Measurements from ENCODE around the gene CANT1.
A peak's percentile ranks its signal among the peaks of the same experiment; 100 is the strongest.
"Not testable (repeated sequence)": the region's sequence is repeated elsewhere in the genome, so short reads cannot be mapped to it uniquely, and the experiment has no call there.

The CANT1 gene

GRCh38 chr17:79027925-79028491, 18.4 kb upstream of the CANT1 start:
- H3K4me3 ChIP-seq: no peak overlapping the region
- no peak overlapping the region for H3K27ac ChIP-seq
- H3K9ac ChIP-seq: 0 out of 2 replicates have a peak overlapping the region, but pooled peaks have one; percentile 50
- no peaks in the 10 kb centered on the region for H3K9me3 ChIP-seq
- H3K36me3 ChIP-seq: no peaks in the 10 kb centered on the region
- peaks cover 32% of the 10 kb centered on the region for H3K27me3 ChIP-seq
- TF ChIP-seq Cebpa-rat (IDR thresholded peaks at IDR 0.05): no peak
- peaks cover 71% of the 10 kb centered on the region for H3K4me1 ChIP-seq
- H4K20me1 ChIP-seq: no peaks in the 10 kb centered on the region
- peak overlapping the region; percentile 80 for H3K4me2 ChIP-seq

DNA sequence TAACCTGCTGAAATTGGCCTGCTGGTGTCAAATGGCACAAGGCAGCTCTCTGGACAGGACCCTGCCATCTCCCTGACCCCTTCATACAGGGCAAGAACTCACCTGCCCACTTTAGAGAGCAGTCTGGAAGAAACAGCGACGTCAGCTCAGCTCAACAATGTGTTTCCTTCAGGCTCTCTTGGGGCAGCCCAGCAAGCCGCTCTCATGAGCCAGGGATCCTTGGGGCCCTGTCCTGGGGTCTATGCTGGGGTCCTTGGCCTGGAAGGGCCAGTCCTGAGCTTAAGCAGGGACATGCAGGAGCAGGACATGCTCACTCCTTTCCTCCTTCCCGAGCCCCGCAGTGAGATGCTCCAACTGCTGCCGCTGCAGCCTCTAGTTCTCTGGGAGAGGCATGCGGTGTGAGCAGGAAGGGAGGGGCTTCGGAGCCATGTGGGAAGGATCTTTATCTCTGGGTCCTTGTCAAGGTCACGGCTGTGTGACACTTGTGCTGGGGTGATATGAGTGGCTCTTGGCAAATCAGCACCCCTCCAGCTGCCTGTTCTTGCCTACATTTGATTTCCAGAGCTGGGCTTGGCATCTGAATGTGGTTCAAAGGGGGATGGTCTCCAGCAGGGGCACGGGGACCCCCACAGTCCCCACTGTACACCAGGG, 17.8 kb upstream of the CANT1 start:
- H3K27me3 ChIP-seq: peaks cover 38% of the 10 kb centered on the region
- no peak for TF ChIP-seq Cebpa-rat (IDR thresholded peaks at IDR 0.05)
- H4K20me1 ChIP-seq: no peaks in the 10 kb centered on the region
- H3K4me2 ChIP-seq: peak overlapping the region; percentile 80
- H3K36me3 ChIP-seq: no peaks in the 10 kb centered on the region
- no peak overlapping the region for H3K27ac ChIP-seq
- H3K4me3 ChIP-seq: no peak overlapping the region
- H3K9me3 ChIP-seq: no peaks in the 10 kb centered on the region
- H3K9ac ChIP-seq: 0 out of 2 replicates have a peak overlapping the region, but pooled peaks have one; percentile 50
- peaks cover 71% of the 10 kb centered on the region for H3K4me1 ChIP-seq

- Histone ChIP-seq H3K9me3 (no peaks in the 10 kb centered on the region), H3K27ac (no peak overlapping the region), H4K20me1 (no peaks in the 10 kb centered on the region), H3K4me3 (no peak overlapping the region), H3K9ac (no peak overlapping the region), H3K36me3 (no peaks in the 10 kb centered on the region), H3K27me3 (peaks cover 38% of the 10 kb centered on the region), H3K4me2 (peak overlapping the region; percentile 80), H3K4me1 (peaks cover 71% of the 10 kb centered on the region)
- TF ChIP-seq Cebpa-rat (IDR thresholded peaks at IDR 0.05): no peak
These were observed 17.1 kb upstream of the CANT1 start for GRCh38 chr17:79026376-79027273.

GRCh38 chr17:79024901-79025737, 15.6 kb upstream of the CANT1 start:
- Histone ChIP-seq H3K4me3 (peak overlapping the region; percentile 69), H3K27ac (no peak overlapping the region), H3K9ac (peak overlapping the region; percentile 48), H3K36me3 (no peaks in the 10 kb centered on the region), H3K4me1 (peaks cover 67% of the 10 kb centered on the region), H3K4me2 (peak overlapping the region; percentile 99), H3K9me3 (no peaks in the 10 kb centered on the region), H4K20me1 (no peaks in the 10 kb centered on the region), H3K27me3 (peaks cover 38% of the 10 kb centered on the region)
- no peak for TF ChIP-seq Cebpa-rat (IDR thresholded peaks at IDR 0.05)

- Histone ChIP-seq H4K20me1 (no peaks in the 10 kb centered on the region), H3K36me3 (no peaks in the 10 kb centered on the region), H3K27me3 (peaks cover 38% of the 10 kb centered on the region), H3K4me3 (peak within 1 kb of the TSS; percentile 69), H3K27ac (no peak within 1 kb of the TSS), H3K9me3 (no peaks in the 10 kb centered on the region), H3K9ac (peak within 1 kb of the TSS; percentile 48), H3K4me2 (peak within 1 kb of the TSS; percentile 99), H3K4me1 (peaks cover 57% of the 10 kb centered on the region)
- TF ChIP-seq Cebpa-rat (IDR thresholded peaks at IDR 0.05): no peak
These were observed 14.6 kb upstream of the CANT1 start, which contains the start of gene C1QTNF1 for GRCh38 chr17:79023886-79024771. TSS of gene C1QTNF1 (plus strand) at chr17:79024169. CDS start at chr17:79043969, 19,800 bp downstream.

DNA sequence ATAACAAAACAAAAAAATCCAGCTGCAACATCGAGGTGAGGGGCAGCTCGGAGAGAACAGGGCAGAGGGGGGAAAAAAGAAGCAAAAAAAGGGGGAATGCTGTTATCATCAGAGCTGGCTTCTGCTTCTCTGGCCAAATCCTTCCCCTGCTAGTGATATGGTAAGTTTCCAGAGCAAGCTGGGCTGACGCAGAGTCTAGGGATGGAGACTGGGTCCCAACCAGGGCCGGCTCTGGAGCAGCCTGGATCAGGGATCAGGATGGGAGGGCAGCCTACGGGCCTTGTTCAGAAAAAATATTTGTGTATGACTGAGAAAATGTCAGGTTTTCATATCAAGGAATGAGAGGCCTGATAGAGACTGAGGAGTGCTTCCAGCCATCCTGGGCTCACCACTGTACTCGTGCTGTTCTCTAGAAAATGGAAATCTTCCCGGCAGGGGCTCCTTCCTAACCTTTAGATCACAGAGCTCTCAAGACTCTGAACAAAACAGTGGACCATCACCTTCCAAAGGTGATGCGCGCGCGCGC, 13.7 kb upstream of the CANT1 start:
- TF ChIP-seq Cebpa-rat (IDR thresholded peaks at IDR 0.05): no peak
- H3K4me1 ChIP-seq: peaks cover 48% of the 10 kb centered on the region
- no peak overlapping the region for H3K27ac ChIP-seq
- H3K36me3 ChIP-seq: no peaks in the 10 kb centered on the region
- H3K4me2 ChIP-seq: peak overlapping the region; percentile 99
- no peak overlapping the region for H3K9ac ChIP-seq
- H3K27me3 ChIP-seq: peaks cover 38% of the 10 kb centered on the region
- no peaks in the 10 kb centered on the region for H4K20me1 ChIP-seq
- H3K9me3 ChIP-seq: no peaks in the 10 kb centered on the region
- H3K4me3 ChIP-seq: no peak overlapping the region

DNA sequence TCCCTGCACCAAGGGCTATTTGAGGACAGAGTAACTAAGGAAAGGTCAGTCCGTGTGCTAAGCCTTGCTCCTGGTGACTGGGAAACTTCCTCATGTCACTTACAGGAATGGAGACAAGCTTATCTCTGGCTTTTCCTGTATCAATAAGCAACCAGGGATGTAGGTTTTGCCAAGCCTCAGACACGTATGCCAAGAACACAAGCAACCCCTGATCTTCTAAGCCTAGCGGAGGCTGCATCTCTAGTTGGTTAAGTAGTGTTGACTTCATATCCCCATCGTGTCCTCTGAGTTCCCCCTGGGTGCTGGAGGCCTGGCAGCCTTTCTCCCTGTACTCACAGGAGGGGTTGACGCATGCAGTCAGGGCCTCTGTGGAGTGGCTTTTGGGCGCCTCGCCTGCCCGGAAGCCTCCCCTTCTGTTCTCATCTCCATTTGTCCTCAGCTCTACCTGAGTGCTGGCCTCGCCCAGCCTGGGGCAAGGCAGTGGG, 13.0 kb upstream of the CANT1 start:
- H3K4me2 ChIP-seq: no peak overlapping the region
- no peak overlapping the region for H3K4me3 ChIP-seq
- no peaks in the 10 kb centered on the region for H4K20me1 ChIP-seq
- no peak overlapping the region for H3K27ac ChIP-seq
- H3K9ac ChIP-seq: no peak overlapping the region
- no peaks in the 10 kb centered on the region for H3K36me3 ChIP-seq
- peaks cover 41% of the 10 kb centered on the region for H3K4me1 ChIP-seq
- no peak for TF ChIP-seq Cebpa-rat (IDR thresholded peaks at IDR 0.05)
- peaks cover 38% of the 10 kb centered on the region for H3K27me3 ChIP-seq
- no peaks in the 10 kb centered on the region for H3K9me3 ChIP-seq

GRCh38 chr17:79021929-79022328, 12.4 kb upstream of the CANT1 start:
- not testable (repeated sequence) for H3K36me3 ChIP-seq, H4K20me1 ChIP-seq, H3K27ac ChIP-seq, H3K4me3 ChIP-seq, H3K9ac ChIP-seq, H3K4me2 ChIP-seq, H3K9me3 ChIP-seq
- peaks cover 38% of the 10 kb centered on the region for H3K27me3 ChIP-seq
- peaks cover 35% of the 10 kb centered on the region for H3K4me1 ChIP-seq

Data from BLaER1 (cell line).